Stimulated activated CD8-positive, alpha-beta memory T cell treated with anti-CD3 and anti-CD28 coated beads, Interleukin-2, amount 100 ng/mL, for 48 hours (primary cell): ENCODE data around the gene PRKCQ.

Experiments used
- DNase-seq, 2 donors: peaks; one replicate each; pipeline ENCODE4 v3.0.0-alpha.2; 2020; ENCODE audit warnings: low read depth in 2 of 2

PRKCQ gene

DNA sequence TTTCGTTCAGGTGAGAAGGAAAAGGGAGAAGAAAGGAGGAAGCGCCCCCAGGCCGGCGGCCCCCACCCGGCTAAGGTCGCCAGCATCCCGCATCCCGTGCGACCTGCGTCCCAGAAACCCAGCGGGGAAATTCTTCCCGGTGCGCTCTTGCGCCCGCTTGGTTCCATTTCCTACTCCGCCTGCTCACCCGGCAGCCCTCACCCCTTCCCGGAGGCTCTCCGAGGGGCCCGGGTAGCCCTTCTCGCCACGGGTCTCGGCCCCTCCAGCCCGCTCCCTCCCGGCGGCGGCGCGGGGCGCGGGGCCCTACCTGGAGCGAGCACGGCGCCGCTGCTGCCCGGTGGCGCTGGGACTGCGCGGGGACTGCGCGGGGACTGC lies at the start of gene PRKCQ:
Gene PRKCQ, minus strand, starts transcription at position 373 of the 375 bp plus-strand sequence. CDS start 65,141 bp downstream, outside the sequence.
- DNase-seq, result no peak

DNA sequence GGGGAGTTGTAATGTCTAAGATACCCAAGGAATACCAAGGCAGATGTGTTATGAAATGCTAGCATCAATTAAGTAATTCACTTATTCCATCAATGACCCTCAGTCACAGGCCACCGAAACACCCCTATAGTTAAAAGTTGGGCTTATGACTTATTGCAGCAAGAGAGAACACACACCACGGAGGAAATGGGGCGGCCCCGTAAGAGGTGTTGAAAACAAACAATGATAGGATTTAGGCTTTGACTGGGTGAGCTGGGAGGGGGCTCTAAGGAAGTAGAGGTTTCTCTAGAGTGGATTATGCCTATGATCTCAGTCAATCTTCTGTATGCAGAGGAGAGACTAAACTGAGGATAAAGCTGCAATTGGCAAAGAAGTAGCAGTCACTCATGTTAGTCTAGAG lies 45.4 kb upstream of the PRKCQ start:
- no peak for DNase-seq

DNA sequence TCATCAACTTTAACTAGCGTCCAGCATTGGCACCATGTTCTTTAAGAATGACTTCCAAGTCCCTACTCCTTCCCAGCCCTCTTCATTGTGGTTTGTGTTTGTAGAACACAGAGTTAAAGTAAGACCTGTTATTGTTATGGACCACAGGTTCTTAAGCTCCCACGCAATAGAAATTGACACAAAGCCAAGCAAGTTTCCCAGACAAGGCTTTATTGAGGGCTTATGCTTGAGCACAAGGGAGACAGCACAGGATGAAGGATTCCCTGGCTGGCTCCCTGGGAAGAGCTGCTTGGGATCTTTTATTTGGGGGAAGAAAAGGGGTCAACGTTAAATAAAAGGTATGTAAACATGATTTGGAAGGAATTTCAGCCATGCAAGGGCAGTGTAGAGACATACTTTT lies 44.3 kb upstream of the PRKCQ start:
- no peak for DNase-seq

DNA sequence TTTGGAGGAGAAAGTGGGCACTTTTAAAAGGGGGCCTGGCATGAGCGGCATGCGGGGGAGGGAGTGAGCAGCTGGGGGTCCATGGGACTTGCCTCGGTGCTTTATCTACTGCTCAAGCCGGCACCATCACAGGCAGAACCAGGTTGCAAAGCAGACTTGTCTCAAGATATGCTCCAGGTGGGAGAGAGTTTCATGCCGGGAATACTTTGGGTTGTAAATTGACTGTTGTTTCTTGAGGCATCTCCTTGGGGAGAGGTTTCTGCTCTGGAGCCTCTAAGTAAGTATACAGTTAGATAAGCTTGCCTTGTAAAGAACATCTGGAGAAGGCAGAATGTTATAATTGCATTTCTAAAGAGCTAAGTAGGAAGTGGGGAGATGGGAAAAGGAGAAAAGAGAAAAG lies 42.8 kb upstream of the PRKCQ start:
- DNase-seq, result no peak

DNA sequence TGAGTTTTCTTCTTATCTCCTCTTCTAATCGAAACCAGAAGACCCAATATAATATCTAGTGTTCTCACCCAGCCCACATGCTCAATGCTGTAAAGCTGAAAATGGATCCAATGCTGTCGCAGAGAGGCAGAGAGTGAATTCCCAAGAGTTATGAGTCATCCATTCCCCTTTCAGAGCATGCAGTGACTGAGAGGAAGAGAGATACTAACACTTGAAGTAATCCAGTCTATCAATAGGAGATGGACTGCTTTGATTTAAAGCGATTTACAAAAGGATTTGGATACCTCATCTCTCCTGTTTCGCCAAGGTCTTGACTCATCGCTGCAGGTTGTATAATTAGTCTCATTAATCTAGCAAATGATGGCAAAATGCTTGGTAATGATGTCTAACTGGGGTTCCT lies 41.5 kb upstream of the PRKCQ start:
- DNase-seq, result no peak

DNA sequence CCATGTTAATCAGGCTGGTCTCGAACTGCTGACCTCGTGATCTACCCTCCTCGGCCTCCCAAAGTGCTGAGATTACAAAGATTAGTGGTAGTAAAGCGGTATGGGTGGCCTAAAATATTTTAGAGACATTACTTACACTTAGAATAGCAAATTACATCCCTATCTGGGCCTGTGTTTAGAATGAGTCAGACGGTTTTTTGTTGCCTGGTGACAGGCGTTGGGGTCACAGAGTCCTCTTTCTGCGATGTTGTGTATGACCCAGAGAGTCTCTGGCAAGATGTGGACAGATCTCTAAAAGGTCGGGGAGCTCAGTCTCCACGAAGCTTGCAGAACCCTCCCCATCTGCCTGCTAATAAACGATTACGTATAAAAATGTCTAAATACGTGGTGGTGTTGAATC lies 39.6 kb upstream of the PRKCQ start:
- DNase-seq, result no peak

DNA sequence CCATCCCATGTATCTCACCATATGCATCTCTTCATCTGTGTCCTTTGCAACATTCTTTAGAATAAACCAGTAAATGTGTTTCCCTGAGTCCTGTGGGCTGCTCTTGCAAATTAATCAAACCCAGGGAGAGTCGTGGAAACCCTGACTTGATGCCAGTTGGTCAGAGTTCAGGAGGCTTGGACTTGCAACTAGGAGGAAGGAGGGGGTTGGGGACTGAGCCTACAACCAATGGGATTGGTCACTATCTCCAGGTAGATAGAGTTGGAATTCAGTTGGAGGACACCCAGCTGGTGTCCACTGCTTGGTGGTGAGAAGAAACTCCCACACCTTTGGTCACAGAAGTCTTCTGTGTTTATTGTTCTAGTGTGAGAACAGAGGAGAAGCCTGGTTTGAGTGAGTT lies 38.3 kb upstream of the PRKCQ start:
- DNase-seq, result no peak

DNA sequence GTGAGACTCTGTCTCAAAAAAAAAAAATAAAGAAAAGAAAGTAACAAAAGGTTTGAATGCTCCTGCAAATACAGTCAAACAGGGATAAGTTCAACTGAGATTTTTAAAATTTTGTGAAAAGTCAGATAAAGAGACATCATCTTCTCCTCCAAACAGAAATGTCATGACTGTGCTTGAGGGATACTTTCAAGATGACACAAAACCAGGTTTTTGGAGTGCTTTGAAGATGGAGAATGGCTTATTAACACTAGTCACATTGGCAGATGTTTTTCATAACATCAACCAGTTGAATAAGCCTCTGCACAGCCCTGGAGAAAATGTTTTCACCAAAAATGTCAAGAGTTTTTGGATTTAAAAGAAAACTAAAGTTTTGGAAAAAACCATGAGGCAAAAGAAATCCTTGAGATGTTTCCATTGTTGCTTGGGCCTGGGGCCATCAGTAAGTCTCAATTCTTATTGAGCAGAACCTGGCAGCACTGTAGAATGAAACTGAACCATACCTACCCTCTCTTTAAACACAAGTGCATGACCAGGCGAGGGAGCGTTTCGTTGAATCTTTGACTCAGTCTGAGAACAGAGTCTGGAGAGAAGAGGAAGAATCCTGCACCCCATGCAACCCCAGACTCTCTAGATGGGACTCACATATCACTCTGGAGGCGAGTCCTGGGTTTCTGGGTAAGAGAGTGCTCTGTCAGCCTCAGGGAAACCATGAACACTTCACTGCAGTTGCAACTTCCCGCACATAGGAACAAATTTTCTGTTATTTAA lies 37.4 kb upstream of the PRKCQ start:
- DNase-seq, result no peak

DNA sequence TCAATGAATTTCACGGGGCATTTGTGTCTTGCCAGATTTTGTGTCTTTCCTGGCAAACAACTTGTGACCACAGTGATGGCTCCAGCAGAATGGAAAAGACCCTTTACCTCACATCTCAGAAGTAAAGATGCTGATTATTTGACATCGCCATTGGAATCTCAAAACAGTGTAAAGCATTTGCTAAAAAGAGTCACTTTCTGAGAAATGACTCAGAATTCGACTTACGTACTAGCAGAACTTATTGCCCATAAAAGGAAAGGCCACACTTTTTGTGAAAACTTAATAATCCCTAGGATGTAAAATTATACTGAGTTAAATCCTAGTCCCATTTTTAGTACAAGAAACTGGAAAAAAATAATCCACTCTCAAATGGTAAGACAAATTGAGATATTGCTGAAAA lies 35.9 kb upstream of the PRKCQ start:
- DNase-seq, result no peak

DNA sequence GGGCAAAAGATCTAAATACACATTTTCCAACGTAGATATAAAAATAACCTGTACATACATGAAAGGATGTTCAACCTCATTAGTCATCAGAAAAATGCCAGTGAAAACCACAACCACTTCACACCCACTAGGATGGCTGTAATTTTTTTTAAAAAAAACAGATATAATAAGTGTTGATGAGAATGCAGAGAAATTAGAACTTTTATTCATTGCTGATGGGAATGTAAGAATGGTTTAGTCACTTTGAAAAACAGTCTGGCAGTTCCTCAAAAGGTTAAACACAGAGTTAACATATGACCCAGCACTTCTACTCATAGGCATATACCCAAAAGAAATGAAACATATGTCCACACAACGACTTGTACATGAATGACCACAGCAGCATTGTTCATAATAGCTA lies 32.3 kb upstream of the PRKCQ start:
- DNase-seq, result no peak

DNA sequence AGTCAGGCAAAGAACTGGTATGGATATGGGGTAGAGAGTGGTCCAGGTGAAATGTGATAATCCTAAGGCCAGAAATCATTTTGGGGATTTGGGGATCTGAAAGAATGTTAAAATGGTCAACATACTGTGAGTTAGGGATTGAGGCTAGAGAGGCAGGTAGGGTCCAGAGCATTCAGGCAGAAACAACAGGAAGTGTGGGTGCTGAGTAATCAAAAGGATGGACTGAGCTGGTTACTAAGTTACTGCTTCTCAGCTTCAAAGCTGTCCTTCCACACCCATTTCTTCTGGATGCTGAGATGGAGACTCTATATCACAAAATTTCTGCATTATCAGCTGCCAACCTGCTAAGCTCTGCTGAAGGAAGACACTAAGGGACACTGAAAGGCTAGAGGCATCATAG lies 30.6 kb upstream of the PRKCQ start:
- DNase-seq, result no peak

DNA sequence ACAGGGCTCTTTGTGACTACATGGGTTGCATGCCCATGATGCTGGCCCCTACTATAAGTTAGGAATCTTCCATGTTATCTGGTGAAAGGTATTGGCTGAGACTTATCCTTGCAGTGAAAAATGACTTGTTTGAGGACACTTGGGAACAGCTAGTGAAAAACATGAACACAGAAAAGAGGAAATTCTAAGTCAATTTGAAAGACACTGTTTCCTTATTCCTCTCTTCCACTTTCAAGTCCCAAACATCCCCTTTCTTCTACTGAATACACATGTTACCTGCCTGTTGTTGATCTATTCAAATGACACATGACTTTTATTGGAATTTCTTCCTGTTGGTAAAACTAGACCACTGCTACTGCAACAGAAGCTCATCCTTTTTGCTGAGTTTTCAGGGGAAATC lies 29.5 kb upstream of the PRKCQ start:
- no peak for DNase-seq

DNA sequence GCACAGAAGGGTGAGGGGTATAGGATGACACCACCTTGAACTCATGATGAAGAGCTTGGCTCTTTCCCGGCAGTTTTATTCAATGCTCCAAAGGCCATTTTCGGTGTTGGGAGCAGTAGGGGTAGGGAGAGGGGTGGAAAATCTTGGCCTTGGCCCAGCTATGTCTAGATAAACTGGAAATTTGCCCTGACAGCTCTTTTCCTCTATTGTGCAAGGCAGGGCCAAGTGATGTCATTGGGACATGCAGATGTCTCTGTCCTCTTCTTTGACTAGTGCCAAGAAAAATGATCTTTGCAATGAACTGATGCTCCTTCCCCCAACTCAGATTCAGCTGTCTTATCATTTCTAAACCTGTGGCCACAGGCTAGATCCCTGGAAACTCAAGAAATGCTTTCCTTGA lies 27.7 kb upstream of the PRKCQ start:
- no peak for DNase-seq

DNA sequence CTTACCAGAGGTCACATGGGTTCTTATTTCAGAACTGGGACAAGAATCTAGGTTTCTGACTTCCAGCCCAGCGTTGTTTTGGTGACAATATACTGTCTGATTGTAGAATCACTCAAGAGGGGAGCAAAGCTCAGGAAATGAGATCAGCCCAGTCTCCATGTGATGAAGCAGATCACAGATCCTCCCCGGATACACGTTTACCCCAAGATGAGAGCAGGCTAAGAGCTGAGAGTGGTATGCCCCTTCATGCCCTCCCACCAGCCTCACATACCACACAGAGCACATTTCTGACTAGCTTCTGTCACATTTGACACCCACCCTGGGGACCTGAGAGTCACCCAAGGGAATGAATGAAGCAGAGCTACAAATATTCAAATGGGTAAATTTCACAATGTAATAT lies 27.1 kb upstream of the PRKCQ start:
- DNase-seq, result peak in 1 of 2 donors; percentile 37

DNA sequence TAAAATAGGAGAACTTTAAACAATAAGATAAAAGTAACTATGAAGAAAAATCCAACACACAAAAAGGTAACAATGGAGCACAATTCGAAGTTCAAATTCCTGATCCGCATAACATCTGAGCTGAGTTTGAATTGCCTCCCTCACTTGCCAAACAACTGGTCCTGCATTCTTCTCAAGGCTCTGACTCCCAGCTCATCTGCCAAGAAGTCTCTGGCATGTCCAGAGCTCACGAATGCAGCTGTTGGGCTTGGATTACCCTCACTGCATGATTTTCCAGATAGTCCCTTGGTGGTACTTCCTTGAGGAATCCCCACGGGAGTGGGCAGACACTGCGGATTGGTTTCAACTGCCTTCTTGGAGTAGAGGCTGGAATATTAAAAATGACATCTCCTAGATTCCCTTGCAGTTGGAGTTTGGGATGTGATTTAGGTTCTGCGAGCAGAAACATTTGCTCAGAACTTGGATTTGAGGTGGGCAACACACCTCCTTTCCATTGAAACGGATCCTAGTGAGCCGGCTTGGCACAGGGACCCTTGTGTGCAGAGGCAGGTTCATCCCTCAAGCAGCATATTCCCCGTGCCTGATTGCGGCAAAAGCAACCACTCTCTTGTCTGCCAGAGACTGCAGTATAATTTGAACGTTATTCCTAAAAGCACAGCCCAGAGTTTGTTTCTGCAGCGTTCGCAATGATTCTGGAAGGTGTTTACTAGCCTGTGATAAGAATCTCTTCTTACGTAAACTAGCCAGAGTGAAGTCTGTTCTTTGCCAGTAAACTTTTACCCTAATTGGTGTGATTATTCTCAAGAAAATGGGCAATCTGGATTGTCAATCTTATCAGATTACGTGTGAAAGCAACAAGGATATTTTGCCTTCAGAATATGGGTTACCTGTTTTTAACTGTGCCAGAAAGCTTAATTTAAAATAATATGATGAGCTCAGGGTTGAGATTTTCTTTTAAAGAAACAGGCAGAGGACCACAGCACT lies 23.4 kb upstream of the PRKCQ start:
- no peak for DNase-seq

DNA sequence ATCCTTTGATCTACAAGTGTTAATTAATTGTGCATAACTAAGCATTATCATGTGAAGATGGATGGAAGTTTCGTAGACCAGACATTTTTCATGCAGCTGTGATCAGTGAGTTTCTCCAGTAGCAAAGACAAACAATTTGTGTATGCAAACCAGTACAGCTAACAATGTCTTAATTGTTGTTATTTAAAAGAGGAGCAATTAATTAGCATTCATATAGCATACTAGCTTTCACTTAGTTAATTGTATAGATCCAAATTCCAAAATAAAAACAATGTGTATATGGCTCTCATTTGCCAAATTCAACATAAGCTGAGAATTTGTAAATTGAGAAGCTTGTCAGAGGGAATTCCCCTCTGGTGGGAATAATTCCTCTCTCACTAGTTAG lies 22.6 kb upstream of the PRKCQ start:
- DNase-seq, result no peak

DNA sequence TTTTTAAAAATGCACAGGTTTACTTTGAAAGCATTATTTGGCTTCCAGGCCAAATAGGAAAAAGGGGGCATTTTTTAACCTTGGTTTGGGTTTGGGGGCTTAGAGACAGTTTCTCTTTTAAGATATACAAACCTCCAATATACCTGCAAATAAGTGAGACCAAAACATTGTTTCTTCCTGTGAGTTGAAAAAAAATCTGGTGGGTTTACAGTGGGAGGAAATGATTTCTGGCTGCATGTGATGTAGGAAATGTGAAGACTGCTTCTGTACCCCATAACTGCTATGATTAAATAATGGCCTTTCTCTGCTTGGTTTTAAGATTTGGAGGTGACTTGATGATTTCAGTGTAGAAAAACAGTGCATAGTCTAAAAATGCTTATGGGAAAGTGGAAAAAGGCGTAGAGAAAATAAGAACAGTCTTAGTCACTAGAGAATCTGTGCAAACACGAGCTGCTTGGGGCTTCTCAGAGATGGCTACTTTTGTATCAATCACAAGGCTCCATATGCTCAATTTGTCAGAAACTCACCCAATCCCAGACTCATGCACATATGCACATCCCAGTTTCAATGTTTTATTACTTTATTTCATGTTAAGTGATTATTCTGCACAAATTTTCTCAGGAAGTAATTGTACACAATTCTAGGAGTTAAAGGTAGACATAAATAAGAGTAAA lies 22.1 kb upstream of the PRKCQ start:
- no peak for DNase-seq

DNA sequence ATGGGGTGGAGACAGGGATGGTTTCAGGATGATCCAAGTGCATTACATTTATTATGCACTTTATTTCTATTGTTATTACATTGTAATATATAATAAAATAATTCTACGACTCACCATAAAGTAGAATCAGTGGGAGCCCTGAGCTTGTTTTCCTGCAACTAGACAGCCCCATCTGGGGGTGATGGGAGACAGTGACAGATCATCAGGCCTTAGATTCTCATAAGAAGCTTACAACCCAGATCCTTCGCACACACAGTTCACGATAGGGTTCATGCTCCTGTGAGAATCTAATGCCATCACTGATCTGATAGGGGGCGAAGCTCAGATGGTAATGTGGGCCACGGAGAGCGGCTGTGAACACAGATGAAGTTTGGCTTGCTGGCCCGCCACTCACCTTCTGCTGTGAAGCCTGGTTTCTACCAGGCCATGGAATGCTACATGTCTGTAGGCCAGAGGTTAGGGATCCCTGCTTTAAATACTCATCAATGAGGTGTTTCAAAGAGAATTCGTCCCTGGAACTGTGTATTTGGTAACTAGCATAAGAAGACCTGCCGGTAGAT lies 21.2 kb upstream of the PRKCQ start:
- DNase-seq, result no peak

DNA sequence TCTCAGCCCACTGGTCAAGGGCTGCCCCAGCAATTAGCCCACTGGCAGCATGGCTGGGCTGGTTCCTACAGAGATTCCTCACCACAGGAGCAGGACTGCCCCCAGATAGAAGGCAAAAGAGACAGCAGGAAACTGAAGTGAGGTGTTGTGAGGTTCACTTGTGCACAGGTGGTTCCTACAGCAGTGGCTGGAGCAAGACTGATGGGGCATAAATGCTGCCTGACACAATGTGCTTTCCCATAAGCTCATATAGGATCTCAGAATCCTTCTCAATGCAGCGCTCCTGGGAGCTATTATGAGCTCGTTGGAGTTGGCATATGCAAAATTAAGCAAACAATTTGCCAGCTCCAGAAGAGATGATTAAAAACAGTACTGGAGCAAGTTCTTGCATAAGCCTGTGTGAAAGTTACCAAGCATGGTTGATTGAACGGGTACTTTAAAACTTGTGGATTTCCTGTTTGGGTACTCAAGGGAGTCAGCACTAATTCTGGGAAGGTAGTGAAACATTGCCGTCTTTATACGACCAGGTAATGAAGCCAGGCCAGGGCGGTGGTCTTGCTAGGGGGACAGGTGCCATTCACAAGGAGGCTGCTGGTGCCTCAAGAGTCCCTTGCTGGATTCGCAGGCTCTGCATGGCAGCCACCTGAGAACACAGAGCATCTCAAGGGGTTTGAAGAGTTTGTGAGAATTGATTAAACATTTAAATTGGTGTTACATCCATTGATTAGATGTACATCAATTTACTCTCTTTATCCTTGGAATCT lies 20.3 kb upstream of the PRKCQ start:
- no peak for DNase-seq

DNA sequence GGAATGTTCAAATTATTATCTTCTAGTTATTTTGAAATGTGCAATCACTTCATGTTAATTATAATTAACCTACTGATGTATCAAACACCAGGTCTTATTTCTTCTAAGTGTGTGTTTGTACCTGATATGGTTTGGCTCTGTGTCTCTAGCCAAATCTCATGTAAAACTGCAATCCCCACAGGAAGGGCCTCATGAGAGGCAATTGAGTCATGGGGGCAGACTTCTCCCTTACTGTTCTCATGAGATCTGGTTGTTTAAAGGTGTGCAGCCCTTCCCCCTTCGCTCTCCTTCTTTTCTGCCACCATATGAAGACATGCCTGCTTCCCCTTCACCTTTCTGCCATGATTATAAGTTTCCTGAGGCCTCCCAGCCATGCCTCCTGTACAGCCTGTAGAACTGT lies 18.6 kb upstream of the PRKCQ start:
- no peak for DNase-seq

DNA sequence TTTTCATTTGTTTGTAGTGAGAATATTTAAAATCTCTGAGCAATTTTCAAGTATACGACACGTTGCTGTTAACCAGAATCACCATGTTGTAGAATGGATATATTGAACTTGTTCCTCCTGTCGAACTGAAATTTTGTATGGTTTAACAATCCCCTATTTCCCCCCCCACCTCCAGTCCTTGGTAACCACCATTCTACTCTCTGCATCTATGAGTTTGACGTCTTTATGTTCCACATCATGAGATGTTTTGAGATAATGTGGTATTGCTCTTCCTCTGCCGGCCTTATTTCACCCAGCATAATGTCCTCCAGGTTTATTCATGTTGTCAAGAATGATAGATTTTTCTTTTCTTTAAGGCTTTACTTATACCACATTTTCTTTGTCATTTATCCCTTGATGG lies 17.4 kb upstream of the PRKCQ start:
- no peak for DNase-seq
